ENCODE measurements around the gene RAET1E.

RAET1E gene

GRCh38 chr6:149906405-149906804, 8.5 kb upstream of the RAET1E start:
- H3K4me3 ChIP-seq (ENCODE audit: low read length), result no peak overlapping the region
- TF ChIP-seq ZNF274 (IDR thresholded peaks at IDR 0.05; ENCODE audit: low read depth, low read length), result no peak

GRCh38 chr6:149905911-149906371, 8.0 kb upstream of the RAET1E start:
- H3K4me3 ChIP-seq (ENCODE audit: low read length), result no peak overlapping the region
- no peak for TF ChIP-seq ZNF274 (IDR thresholded peaks at IDR 0.05; ENCODE audit: low read depth, low read length)

GRCh38 chr6:149905371-149905910, 7.5 kb upstream of the RAET1E start:
- no peak overlapping the region for H3K4me3 ChIP-seq (ENCODE audit: low read length)
- no peak for TF ChIP-seq ZNF274 (IDR thresholded peaks at IDR 0.05; ENCODE audit: low read depth, low read length)

- no peak overlapping the region for H3K4me3 ChIP-seq (ENCODE audit: low read length)
- TF ChIP-seq ZNF274 (IDR thresholded peaks at IDR 0.05; ENCODE audit: low read depth, low read length), result no peak
These were observed 6.9 kb upstream of the RAET1E start for GRCh38 chr6:149904661-149905370.

- no peak for TF ChIP-seq ZNF274 (IDR thresholded peaks at IDR 0.05; ENCODE audit: low read depth, low read length)
- H3K4me3 ChIP-seq (ENCODE audit: low read length), result no peak overlapping the region
These were observed 6.2 kb upstream of the RAET1E start for GRCh38 chr6:149903938-149904611.

- no peak overlapping the region for H3K4me3 ChIP-seq (ENCODE audit: low read length)
- TF ChIP-seq ZNF274 (IDR thresholded peaks at IDR 0.05; ENCODE audit: low read depth, low read length), result no peak
These were observed 3.7 kb upstream of the RAET1E start for GRCh38 chr6:149901444-149902140.

GRCh38 chr6:149900620-149901443, 2.9 kb upstream of the RAET1E start:
- TF ChIP-seq ZNF274 (IDR thresholded peaks at IDR 0.05; ENCODE audit: low read depth, low read length), result no peak

GRCh38 chr6:149899926-149900619, 2.2 kb upstream of the RAET1E start:
- no peak overlapping the region for H3K4me3 ChIP-seq (ENCODE audit: low read length)
- TF ChIP-seq ZNF274 (IDR thresholded peaks at IDR 0.05; ENCODE audit: low read depth, low read length), result no peak

More at GRCh38 chr6:149900620-149901443, 2.9 kb upstream of the RAET1E start:
- no peak overlapping the region for H3K4me3 ChIP-seq (ENCODE audit: low read length)

- H3K4me3 ChIP-seq (ENCODE audit: low read length), result no peak overlapping the region
- TF ChIP-seq ZNF274 (IDR thresholded peaks at IDR 0.05; ENCODE audit: low read depth, low read length), result no peak
These were observed 1.6 kb upstream of the RAET1E start for GRCh38 chr6:149899486-149899885.

GRCh38 chr6:149898966-149899365, 1.1 kb upstream of the RAET1E start:
- no peak overlapping the region for H3K4me3 ChIP-seq (ENCODE audit: low read length)
- TF ChIP-seq ZNF274 (IDR thresholded peaks at IDR 0.05; ENCODE audit: low read depth, low read length), result no peak

- TF ChIP-seq ZNF274 (IDR thresholded peaks at IDR 0.05; ENCODE audit: low read depth, low read length), result no peak
- no peak overlapping the region for H3K4me3 ChIP-seq (ENCODE audit: low read length)
These were observed 757 bp downstream of the RAET1E start for GRCh38 chr6:149897015-149897697.

- no peak for TF ChIP-seq ZNF274 (IDR thresholded peaks at IDR 0.05; ENCODE audit: low read depth, low read length)
- no peak overlapping the region for H3K4me3 ChIP-seq (ENCODE audit: low read length)
These were observed 1.4 kb downstream of the RAET1E start for GRCh38 chr6:149896491-149896890.

All from GM08714 (cell line).